HT-29 (cell line): ENCODE data around the gene KRT84. TPM values are rescaled to one million over a fixed set of nuclear protein-coding genes. Genes with fewer than 3 reads are reported as not detected.

Experiments
- DNase-seq: peaks from one replicate; pipeline ENCODE4 v3.0.0-alpha.2; 2015; ENCODE audit warnings: low spot score
- total RNA-seq: library from RNA; depleted of rRNA; stranded (reverse); fragments of >200 nt; shearing (Covaris generic); gene quantifications from 2 replicates; pipeline ENCODE4 v1.2.3, GENCODE V29; 2014; rRNA removed

Gene KRT84, protein sequence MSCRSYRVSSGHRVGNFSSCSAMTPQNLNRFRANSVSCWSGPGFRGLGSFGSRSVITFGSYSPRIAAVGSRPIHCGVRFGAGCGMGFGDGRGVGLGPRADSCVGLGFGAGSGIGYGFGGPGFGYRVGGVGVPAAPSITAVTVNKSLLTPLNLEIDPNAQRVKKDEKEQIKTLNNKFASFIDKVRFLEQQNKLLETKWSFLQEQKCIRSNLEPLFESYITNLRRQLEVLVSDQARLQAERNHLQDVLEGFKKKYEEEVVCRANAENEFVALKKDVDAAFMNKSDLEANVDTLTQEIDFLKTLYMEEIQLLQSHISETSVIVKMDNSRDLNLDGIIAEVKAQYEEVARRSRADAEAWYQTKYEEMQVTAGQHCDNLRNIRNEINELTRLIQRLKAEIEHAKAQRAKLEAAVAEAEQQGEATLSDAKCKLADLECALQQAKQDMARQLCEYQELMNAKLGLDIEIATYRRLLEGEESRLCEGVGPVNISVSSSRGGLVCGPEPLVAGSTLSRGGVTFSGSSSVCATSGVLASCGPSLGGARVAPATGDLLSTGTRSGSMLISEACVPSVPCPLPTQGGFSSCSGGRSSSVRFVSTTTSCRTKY
- total RNA-seq, result not detected in 2 replicates

DNA sequence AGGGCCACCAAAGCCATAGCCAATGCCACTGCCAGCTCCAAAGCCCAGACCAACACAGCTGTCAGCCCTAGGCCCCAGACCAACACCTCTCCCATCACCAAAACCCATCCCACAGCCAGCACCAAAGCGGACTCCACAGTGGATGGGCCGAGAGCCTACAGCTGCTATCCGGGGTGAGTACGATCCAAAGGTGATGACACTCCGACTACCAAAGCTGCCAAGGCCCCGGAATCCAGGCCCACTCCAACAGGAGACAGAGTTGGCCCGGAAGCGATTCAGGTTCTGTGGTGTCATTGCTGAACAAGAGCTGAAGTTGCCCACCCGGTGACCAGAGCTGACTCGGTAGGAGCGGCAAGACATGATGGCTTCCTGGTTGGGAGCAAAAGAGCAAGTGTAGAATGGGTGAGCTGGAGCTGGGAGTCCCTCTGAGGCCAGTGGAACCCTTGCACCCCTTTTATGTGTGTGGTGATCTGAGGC, at the start of gene KRT84:
TSS of gene KRT84 (minus strand) at position 427 of the 477 bp plus-strand sequence. CDS start at position 360, 67 bp downstream.
- DNase-seq, result no peak

DNA sequence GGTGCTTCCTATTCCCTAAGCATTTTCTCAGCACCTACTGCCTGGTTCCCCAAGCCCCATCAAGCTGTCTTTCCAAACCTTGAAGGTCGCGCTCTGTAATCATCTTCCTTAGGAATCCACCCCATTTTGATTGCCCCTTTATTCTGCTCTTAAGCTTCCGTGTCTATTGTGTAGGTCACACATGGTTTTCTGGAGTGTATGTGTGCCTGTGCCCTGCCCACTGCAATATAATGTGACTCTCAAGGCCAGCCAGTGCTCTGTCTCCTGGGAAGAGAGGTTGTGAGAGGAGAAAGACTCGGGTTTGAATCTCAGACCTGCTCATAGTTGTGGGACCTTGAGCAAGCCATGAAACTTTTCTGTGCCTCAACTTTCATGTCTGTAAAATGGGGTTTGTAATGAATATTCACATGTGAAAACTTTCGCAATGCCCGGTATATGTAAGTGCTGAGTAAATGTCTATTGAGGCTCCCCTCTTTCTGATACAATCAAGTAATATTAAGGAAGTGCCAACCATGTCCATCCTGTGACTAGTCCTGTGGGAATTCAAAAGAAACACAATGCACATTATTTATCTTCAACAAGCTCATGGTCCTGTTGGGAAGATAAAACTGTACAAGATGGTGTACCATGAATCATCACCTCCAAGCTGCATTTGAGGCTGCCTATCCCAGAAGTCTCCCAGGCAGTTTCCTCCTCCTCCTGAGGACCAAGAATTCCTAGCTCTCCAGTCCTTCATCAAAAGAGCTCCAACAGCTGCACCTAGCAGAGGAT, 49.5 kb upstream of the KRT84 start:
- DNase-seq, result no peak

DNA sequence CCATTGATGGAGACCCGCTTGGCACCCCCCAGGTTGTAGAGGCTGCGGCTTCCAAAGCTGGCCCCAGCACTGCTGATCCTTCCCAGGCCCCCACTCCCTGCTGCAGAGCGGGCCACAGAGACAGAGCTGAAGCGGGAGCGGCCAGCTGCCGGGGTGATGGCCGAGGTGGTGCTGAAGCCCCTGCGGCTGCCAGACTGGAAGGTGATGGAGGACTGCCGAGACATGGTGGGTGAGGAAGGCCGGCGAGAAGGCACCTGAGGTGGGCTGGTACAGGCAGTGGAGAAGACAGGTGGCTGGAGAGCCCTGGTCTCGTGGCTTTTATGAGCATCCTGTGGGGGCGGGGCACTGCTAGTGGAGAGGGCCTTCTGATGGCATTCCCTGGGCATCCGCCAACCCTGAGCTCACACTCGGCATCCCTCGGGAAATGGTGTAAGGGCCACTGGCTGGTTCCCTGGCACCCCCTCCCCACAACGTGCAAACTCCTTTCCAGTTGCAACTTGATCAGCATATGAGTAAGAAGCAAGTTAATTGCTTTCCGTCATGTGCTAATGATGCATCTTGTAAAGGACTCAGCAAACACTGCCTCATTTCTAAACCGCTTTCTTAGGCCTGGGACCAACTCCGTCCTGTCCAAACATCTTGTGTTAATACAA, 48.8 kb upstream of the KRT84 start, which contains the start of gene KRT75:
TSS of gene KRT75 (minus strand) at position 291 of the 653 bp plus-strand sequence. CDS start at position 224, 67 bp downstream.
- DNase-seq, result no peak

DNA sequence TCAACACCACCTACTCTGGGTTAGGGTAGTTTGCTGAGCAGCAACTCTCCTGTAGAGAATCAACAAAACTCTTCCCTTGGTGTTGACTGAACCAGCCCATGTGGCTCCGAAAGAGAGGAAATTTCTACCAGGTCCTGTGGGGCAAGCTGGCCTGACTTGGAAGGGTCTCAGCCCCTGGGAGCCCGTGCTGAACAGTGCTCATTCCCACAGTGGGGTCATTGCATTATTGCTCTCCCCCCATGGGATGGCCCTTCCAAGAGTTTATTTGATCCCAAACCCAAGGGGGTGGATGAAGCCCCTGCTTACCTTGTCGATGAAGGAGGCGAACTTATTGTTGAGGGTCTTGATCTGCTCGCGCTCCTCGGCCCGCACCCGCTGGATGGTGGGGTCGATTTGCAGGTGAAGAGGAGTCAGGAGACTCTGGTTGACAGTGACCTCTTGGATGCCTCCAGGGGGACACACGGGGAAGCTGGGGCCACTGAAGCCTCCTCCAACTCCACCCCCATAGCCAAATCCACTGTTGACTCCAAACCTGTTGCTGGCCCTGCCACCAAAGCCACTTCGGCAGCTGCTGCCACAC, 48.1 kb upstream of the KRT84 start:
- DNase-seq, result no peak

DNA sequence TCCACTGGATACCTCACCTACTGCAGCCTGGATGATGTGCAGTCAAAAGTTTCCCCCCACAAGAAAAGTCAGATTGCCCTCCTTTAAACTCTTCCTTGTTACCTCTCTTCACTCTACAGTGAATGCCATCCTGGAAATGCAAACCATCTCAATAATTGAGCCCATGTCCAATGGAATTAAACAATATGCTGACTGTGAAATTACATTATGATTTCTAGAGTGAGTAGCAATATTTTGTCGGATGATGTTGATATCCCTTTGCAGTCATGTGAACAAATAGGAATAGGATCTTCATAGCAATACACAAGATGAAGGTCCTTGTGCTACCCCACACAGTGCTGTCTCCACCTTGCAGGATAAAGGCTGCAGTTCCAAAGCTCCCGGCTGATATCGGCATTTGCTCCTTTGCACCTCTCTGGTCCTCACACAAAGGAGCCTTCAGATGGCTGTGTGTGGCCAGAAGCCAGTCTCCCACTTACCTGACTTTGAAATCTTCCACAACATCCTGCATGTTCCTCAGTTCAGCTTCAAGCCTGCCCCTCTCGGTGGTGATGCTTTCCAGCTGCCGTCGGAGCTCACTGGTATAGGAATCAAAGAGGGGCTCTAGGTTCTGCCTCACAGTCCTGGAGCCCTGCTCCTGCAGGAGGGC, 47.2 kb upstream of the KRT84 start:
- no peak for DNase-seq

DNA sequence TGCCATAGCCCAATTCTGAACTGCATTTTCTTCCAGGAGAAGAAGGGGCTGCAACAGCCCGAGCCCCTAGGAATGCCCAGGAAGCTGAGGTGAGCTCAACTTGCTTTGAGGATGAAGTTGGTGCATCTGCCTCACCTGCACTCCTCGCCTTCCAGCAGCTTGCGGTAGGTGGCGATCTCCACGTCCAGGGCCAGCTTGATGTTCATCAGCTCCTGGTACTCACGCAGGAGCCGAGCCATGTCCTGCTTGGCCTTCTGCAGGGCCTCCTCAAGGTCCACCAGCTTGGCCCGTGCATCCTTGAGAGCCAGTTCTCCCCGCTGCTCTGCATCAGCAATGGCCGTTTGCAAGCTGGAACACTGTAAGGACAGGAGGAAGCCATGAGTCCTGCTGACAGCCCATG, 42.7 kb upstream of the KRT84 start:
- peak; percentile 27 for DNase-seq

DNA sequence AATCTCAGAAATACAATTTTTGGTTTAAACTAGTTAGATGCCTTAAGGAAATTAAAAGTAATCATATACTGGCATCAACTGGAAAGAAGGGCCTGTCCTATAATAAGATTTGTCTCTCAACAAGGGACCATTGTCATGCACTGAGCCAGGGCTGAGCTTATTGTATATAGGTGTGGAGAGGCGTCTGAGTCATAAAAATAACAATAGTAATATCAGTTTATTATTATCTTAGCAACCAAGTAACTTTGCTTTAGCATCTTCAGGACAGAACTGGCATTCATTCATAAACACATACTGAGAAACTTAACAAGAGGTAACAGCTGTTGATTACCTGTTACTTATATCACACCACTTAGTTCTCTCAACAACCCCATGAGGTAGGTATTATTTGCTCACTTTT, 41.6 kb upstream of the KRT84 start:
- DNase-seq, result no peak

DNA sequence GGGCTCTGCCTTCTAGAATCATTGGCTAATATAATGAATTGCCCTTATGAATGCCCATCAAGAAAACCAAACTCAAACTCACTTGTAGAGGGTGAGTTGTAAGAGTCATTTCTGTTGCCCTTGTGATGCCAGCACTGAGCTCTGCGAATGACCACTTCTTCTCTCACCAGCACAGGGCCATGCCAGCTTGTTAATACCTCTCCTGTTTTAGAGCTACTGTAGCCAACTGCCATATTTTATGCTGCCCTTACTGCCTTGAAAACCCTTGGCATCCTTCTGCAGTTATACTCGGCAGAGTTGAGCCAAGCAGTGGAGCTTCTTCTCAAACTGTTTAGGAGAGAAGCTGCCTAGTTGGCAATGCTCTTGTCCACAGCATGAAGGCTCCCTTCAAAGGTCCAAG, 40.6 kb upstream of the KRT84 start:
- no peak for DNase-seq

DNA sequence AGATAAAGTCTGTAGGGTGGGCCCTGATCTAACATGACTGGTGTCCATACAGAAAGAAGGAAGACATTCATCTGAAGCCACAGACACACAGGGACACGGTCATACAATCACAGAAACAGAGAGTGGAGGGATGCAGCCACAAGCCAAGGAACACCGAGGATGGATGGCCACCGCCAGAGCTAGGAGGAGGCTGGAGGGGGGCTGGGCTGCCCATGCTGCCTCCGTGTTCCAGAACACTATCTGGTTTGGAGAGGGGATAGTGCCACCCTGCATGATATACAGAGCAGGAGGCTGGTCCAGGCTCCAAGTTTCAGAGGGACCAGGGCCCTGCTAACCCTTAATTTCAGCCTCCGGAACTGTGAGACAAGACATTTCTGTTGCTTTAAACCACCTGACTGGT, 40.0 kb upstream of the KRT84 start:
- DNase-seq, result no peak

DNA sequence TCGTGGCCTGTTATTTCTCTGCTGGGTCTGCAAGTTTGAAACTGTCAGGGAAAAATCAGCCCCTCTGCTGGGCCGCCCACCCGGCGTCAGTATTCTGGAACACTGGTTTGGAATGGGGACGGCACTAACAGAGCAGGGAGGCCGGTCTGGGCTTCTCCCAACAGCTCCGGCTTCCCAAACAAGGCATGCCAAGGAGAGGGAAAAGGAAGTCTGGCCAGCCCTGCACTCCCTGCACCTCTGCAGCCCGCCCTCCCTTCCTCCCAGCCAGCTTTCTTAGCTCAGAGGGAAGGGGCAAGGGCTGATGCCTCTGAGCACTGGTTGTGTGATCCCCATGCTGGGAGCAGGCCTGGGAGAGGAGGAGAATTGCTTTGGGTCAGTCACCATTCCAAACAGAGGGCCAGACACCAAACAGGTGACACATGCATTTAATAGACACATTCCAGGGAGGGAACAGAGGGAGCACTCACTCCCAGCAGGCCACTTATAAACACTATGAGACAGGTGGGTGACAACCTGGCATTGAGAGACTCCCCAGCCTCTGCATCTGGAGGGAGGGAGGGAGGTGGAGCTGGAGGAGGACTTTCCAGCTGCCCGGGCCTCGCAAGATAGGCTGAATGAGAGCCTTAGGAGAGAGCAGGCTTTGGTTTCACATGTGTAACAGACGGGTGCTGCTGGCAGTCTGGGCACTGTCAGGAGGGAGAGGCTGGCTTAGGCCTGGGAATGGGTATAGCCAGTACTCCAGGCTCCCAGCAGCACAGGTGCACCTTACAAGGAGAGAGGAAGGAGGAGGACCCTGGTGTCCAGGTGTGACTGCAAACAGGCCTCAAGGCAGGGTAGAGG, 38.4 kb upstream of the KRT84 start:
- no peak for DNase-seq

DNA sequence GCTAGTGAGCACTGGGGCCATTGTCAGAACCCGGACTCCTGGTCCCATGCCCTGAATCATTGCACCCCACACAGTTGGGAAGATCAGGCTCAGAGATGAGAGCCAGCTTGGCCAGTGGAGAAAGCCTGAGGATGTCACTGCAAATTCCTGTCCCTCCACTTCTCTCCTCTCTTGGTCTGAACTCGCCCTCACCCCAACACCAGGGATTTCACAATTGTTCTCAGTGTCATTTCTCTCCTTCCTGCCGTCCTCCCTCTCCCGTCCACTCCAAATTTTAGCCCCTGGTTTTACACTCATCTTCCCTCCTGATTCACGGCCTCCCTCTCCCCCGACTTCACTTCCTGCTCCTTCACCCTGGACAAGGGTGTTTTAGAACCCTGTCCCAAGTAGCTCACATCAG, 37.6 kb upstream of the KRT84 start:
- no peak for DNase-seq

DNA sequence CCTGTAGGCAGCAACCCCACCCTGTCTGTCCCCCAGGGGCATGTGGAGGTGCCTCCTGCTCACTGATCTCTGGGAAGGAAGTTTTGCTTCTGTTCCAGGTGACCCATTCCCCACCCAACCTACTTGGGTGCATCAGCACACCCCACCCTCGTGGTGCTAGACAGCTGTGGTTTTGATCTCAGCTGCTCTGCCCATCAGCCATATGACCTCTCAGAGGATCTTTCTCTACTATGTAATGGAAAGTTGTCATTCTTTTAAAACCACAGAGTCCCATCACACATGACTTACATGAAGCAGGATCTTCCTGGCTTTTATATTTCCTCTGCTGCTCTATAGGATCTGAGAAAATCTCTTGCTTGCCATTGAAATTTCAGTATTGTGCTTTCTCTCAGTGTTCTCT, 34.2 kb upstream of the KRT84 start:
- no peak for DNase-seq

DNA sequence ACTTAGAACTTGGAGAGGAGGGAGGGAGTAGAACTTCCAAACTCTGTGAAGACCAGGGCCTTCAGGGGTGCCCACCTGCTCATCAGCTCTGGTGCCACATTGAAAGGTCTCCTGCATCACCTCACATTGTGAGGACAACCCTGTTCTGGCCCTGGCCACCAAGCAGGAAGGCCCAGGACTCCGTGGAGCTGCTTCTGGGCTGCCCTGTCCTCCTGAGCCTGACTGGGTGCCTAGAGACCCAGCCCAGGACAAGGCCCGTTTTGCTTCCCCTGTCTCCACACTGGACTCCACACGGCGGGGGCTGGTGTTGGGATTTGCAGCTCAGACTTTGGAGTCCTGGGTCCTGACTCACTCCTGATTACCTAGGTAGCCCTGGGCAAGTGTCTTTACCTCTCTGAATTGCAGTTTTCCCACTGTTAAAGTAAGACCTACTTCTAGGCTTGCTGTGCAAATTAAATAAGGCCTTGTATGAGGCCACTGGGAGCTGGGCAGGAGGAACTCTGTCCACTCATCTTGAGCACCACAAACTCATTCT, 33.2 kb upstream of the KRT84 start:
- no peak for DNase-seq

DNA sequence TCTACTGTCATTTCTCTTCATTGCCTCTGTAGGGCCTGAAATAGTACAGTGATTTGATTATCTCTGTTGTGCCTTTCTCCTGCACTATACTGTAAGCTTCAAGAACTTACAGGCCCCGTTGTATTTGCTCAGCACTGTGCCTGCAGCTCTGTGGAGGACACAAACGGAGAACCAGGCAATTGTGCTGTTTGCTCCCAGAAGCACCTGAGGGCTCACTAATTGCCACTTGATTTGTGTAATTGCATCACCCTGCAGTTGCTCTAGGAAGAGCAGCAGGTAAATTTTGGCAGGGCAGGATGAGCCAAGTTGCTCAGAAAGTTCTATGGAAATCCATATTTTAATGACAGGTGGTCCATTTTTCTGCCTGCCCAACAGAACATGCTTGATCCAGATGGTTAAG, 32.3 kb upstream of the KRT84 start:
- DNase-seq, result no peak

DNA sequence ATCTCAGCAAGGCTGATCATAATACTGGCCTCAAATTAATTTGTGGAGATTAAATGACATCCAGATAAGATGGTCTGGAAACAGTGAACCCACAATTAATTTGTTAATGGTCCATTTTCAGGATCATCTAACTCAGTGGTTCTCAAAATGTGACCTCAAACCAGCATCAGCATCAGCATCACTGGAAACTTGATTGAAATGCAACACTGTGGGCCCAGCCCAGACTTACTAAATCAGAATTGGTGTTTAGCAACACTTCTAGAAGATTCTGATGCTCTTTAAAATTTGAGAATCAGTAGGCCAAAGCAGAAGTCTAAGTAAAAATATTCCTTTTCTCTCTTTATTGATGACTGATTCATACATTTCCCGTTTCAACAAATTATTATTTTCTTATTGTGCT, 31.3 kb upstream of the KRT84 start:
- DNase-seq, result no peak

DNA sequence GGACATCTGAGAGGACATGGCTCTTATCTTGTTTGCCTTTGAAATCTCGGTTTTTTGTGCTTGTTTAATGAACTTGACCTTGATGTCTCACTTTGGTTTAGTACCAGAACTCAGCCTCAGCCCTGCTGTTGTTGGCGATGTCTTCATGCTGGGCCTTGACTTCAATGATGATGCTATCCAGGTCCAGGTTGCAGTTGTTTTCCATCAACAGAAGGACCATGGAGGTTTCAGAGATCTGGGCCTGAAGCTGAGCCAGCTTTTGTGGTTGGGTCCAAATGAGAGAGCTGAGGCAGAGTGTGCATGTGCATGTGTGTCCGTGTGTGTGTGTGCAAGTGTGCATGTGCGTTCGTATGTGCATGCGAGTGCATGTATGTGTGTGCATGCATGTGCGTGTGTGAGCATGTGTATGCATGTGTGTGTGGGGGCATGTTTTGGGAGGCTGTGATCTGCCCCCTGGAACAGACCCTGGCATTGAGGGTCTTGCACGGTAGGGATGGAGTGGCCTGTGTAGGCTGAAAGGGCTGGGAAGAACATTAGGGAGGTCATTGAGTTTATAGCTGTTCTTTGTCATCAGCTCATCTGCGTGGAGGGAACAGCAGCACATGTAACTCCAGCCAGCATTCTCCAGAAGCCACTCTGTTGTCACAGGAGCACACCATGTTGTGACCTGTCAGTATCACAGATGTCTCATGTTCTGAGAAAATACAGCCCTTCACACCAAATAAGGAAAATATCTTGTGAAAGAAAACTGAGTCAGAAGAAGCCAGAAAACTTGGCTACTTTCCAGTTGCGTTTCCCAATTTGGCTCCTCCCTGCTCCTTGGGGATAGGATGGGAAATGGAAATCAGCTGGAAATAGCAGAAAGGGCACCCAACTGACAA, 30.7 kb upstream of the KRT84 start:
- DNase-seq, result no peak

DNA sequence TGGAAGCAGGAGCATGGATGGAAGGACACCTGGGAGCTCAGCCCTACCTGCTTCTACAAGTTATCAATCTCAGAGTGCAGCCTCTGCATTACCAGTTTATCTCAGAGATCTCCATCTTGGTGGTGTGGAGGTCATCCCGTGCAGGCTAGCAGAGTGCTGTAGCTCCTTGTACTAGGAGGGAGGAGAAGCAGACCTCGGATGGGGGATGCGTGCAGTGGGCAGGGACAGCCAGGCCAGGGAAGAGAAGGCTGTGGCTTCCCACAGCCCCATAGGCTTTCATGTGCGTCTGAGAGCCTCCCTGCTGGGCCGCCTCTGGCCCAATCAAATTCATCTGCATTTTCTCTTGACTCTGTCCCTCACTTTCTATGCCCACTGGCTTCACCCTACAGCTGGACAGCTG, 29.5 kb upstream of the KRT84 start:
- DNase-seq, result no peak

DNA sequence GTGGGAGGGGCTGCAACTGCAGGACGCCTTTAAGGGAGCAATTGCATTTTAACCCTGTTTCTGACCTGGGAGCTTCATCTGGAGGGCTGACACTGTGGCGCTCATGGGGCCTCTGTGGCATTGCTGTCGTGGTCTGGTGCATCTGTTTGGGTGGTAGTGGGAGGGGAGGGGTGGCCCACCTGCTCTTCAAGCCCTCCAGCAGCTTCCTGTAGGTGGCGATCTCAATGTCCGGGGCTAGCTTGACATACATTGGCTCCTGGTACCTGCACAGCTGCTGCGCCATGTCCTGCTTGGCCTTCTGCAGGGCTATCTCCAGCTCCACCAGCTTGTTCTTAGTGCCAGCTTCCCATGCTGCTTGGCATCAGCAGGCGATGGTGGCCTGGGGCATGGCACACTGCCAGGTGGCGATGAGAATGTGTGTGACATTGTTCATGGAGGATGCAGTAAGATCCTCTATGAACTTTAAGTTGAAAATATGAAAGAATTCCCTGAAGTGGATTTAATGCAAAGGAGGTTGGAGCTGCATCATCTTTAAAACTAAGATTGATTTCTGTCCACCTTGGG, 28.4 kb upstream of the KRT84 start:
- no peak for DNase-seq
